ENCODE results near the gene ALKBH5. TPM values are rescaled to one million over a fixed set of nuclear protein-coding genes. Genes with fewer than 3 reads are reported as not detected.

Gene ALKBH5
- total RNA-seq, 1 experiment from 2014 or later = 124 TPM

DNA sequence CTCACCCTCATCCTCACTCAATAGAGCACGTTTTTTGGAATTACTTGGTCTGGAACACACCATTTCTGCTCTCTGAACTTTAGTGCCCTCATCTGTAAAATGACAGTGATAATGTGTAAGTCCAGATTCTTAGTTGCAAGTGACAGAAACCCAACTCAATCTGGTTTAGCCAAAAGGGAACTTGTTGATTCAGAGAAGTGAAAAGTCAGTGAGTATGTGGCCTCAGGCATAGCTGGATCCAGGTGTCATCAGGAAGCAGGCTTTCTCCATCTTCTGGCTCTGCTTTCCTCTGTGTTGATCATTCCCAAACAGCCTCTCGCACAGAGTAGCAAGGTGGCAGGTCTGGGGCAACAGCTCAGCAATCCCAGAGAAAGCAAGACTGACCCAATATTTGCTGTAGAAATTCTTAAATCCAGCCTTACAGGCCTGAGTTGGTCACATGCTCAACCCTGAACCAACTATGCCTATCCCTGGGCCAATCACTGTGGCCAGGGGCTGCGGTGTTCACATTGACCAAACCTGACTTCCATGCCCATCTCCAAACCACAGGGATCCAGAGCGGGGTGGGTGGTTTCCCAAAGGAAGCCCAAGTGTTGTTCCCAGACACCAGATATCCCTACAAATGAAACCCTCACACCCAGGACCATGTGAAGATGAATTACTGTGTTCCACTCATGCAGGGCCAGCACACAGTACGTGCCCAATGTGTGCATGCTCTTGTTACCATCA lies 23.3 kb upstream of the ALKBH5 start:
- Histone ChIP-seq H3K4me1 (ENCODE audit: low read length) (peaks cover 6% of the 10 kb centered on the region), H3K36me3 (ENCODE audit: insufficient read depth, low read length) (no peaks in the 10 kb centered on the region), H4K20me1 (ENCODE audit: insufficient read depth, low read depth, low read length) (no peaks in the 10 kb centered on the region), H3K9ac (ENCODE audit: low read length) (no peak overlapping the region), H3K27ac (ENCODE audit: low read length) (no peak overlapping the region), H3K4me3 (ENCODE audit: low read length) (no peak overlapping the region), H3K4me2 (ENCODE audit: low read depth, low read length, poor library complexity, severe bottlenecking) (no peak overlapping the region), H3K9me2 (replicated peaks; ENCODE audit: insufficient read depth, low read length) (no peaks in the 10 kb centered on the region), H2AFZ (ENCODE audit: low read length) (no peak overlapping the region), H3K9me3 (ENCODE audit: low read length) (no peaks in the 10 kb centered on the region), H3K79me2 (ENCODE audit: low read length) (no peaks in the 10 kb centered on the region), H3K27me3 (ENCODE audit: low read length) (no peaks in the 10 kb centered on the region)
- no peak for DNase-seq

DNA sequence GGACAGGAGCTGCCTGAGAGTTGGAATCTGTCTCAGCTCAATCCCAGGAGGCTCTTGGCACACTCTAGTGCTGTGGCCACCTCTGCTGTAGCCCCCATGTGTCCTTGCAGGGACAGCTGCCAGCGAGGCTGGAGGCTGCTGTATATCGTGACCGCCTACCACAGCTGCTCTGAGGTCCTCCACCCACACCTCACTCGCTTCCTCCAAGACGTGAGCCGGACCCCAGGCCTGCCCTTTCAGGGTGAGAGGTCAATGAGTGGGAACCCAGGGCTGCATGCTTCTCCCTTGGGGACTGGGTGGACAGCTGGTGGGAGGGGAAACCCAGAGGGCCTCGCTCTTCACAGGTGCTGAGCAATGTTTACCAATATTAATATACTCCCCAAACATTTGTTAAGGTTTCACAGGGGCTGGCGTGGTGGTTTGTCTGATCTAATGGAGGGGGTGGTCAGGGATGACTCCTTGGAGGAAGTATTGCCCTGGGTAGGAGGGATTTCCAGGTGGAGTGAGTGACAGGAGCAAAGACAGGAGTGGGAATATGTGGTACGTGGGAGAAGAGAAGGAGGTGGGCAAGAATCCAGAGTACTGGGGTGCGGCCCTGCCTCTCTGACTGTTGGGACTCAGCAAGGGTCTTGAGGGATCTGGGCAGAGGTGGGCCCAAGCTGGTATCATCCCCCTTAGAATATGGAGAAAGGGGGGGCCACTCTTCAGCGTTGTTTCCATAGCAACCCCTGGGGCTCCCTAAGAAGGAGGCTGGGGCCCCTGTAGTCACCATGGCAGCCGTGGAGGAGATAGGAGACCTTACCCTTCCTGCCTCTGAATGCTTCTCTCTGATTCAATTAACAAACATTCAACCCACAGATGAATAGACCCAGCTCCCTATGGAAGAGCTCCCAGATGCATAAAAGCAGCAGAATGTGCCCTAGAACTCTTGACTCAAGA lies 22.2 kb upstream of the ALKBH5 start:
- Histone ChIP-seq H3K9ac (ENCODE audit: low read length) (no peak overlapping the region), H3K27me3 (ENCODE audit: low read length) (no peaks in the 10 kb centered on the region), H3K4me3 (ENCODE audit: low read length) (no peak overlapping the region), H3K4me2 (ENCODE audit: low read depth, low read length, poor library complexity, severe bottlenecking) (no peak overlapping the region), H4K20me1 (ENCODE audit: insufficient read depth, low read depth, low read length) (no peaks in the 10 kb centered on the region), H3K27ac (ENCODE audit: low read length) (no peak overlapping the region), H3K4me1 (ENCODE audit: low read length) (peaks cover 6% of the 10 kb centered on the region), H3K9me2 (replicated peaks; ENCODE audit: insufficient read depth, low read length) (no peaks in the 10 kb centered on the region), H2AFZ (ENCODE audit: low read length) (no peak overlapping the region), H3K36me3 (ENCODE audit: insufficient read depth, low read length) (no peaks in the 10 kb centered on the region), H3K9me3 (ENCODE audit: low read length) (no peaks in the 10 kb centered on the region), H3K79me2 (ENCODE audit: low read length) (no peaks in the 10 kb centered on the region)
- DNase-seq = no peak

DNA sequence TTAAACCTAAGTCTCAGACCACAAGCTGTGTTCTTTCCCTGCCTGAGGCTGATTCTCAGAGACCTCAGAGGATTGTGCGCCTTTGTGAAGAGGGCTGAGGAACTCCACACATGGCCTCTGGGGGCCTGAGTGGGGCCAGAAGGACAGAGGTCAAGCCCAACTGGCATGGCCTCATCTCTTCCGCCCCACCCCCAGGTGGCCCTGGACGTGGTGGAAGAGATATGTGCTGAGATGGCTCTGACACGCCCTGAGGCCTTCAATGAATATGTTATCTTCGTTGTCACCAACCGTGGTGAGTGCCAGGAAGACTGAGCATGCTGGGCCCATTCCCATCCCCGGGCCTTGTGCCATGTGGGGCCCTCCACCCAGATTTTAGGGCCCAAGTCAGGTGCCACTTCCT lies 20.1 kb upstream of the ALKBH5 start:
- no peaks in the 10 kb centered on the region for H3K79me2 ChIP-seq (ENCODE audit: low read length)
- H3K36me3 ChIP-seq (ENCODE audit: insufficient read depth, low read length) = no peaks in the 10 kb centered on the region
- no peak overlapping the region for H3K4me2 ChIP-seq (ENCODE audit: low read depth, low read length, poor library complexity, severe bottlenecking)
- H3K27me3 ChIP-seq (ENCODE audit: low read length) = no peaks in the 10 kb centered on the region
- H3K9ac ChIP-seq (ENCODE audit: low read length) = no peak overlapping the region
- no peak for DNase-seq
- no peak overlapping the region for H3K4me3 ChIP-seq (ENCODE audit: low read length)
- peaks cover 6% of the 10 kb centered on the region; the same call in 1 of the 2 replicates for H3K9me3 ChIP-seq (ENCODE audit: low read length)
- no peak overlapping the region for H2AFZ ChIP-seq (ENCODE audit: low read length)
- H3K4me1 ChIP-seq (ENCODE audit: low read length) = peaks cover 3% of the 10 kb centered on the region
- H3K9me2 ChIP-seq (replicated peaks; ENCODE audit: insufficient read depth, low read length) = no peaks in the 10 kb centered on the region
- no peaks in the 10 kb centered on the region for H4K20me1 ChIP-seq (ENCODE audit: insufficient read depth, low read depth, low read length)
- no peak overlapping the region for H3K27ac ChIP-seq (ENCODE audit: low read length)

DNA sequence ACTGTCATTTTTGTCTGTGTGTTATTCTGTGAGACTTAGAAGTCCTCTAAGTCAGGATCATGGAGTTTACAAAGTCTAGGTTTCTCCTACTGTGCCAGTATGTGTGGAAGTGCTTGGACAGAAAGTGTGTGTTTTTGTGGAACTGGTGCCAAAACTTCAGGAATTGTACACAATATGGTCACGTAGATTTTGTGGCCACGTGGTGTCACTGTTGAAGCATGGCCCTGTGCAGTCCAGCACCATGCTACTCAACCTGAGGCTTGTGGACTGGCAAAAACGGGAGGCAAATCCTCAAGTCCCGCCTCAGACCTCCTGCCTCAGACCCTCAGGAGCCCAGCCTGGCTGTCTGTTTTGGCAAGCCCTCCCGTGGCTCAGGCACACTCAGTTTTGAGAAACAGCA lies 16.7 kb upstream of the ALKBH5 start:
- no peaks in the 10 kb centered on the region for H3K4me1 ChIP-seq (ENCODE audit: low read length)
- no peaks in the 10 kb centered on the region for H3K36me3 ChIP-seq (ENCODE audit: insufficient read depth, low read length)
- H3K9me2 ChIP-seq (replicated peaks; ENCODE audit: insufficient read depth, low read length) = no peaks in the 10 kb centered on the region
- no peak overlapping the region for H3K9ac ChIP-seq (ENCODE audit: low read length)
- DNase-seq = peak; percentile 57
- H3K4me2 ChIP-seq (ENCODE audit: low read depth, low read length, poor library complexity, severe bottlenecking) = no peak overlapping the region
- H3K9me3 ChIP-seq (ENCODE audit: low read length) = peaks cover 6% of the 10 kb centered on the region; the same call in 1 of the 2 replicates
- no peak overlapping the region for H2AFZ ChIP-seq (ENCODE audit: low read length)
- H4K20me1 ChIP-seq (ENCODE audit: insufficient read depth, low read depth, low read length) = no peaks in the 10 kb centered on the region
- no peaks in the 10 kb centered on the region for H3K79me2 ChIP-seq (ENCODE audit: low read length)
- no peak overlapping the region for H3K27ac ChIP-seq (ENCODE audit: low read length)
- no peak overlapping the region for H3K4me3 ChIP-seq (ENCODE audit: low read length)
- no peaks in the 10 kb centered on the region for H3K27me3 ChIP-seq (ENCODE audit: low read length)

DNA sequence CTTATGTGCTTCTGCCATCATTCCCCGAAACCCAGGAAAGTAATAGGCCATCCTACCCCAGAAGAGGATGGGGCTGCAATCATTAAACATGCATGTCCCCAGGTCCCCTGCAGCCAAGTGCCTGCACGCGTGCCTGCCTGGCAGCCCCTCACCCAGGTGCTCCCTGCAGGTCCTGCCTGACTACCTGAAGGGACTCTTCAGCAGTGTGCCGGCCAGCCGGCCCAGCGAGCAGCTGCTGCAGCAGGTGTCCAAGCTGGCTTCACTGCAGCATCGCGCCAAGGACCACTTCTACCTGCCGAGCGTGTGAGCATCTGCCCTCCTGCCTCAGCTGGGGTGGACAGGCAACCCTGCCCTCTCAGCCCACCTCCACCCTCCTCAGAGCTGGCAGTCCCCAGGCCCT lies 16.2 kb upstream of the ALKBH5 start:
- H3K36me3 ChIP-seq (ENCODE audit: insufficient read depth, low read length) = no peaks in the 10 kb centered on the region
- H3K4me1 ChIP-seq (ENCODE audit: low read length) = no peaks in the 10 kb centered on the region
- H2AFZ ChIP-seq (ENCODE audit: low read length) = no peak overlapping the region
- H3K9me2 ChIP-seq (replicated peaks; ENCODE audit: insufficient read depth, low read length) = no peaks in the 10 kb centered on the region
- H3K4me2 ChIP-seq (ENCODE audit: low read depth, low read length, poor library complexity, severe bottlenecking) = no peak overlapping the region
- no peaks in the 10 kb centered on the region for H3K79me2 ChIP-seq (ENCODE audit: low read length)
- peaks cover 6% of the 10 kb centered on the region; the same call in 1 of the 2 replicates for H3K9me3 ChIP-seq (ENCODE audit: low read length)
- DNase-seq = no peak
- no peaks in the 10 kb centered on the region for H3K27me3 ChIP-seq (ENCODE audit: low read length)
- H3K9ac ChIP-seq (ENCODE audit: low read length) = no peak overlapping the region
- no peaks in the 10 kb centered on the region for H4K20me1 ChIP-seq (ENCODE audit: insufficient read depth, low read depth, low read length)
- H3K27ac ChIP-seq (ENCODE audit: low read length) = no peak overlapping the region
- H3K4me3 ChIP-seq (ENCODE audit: low read length) = no peak overlapping the region

DNA sequence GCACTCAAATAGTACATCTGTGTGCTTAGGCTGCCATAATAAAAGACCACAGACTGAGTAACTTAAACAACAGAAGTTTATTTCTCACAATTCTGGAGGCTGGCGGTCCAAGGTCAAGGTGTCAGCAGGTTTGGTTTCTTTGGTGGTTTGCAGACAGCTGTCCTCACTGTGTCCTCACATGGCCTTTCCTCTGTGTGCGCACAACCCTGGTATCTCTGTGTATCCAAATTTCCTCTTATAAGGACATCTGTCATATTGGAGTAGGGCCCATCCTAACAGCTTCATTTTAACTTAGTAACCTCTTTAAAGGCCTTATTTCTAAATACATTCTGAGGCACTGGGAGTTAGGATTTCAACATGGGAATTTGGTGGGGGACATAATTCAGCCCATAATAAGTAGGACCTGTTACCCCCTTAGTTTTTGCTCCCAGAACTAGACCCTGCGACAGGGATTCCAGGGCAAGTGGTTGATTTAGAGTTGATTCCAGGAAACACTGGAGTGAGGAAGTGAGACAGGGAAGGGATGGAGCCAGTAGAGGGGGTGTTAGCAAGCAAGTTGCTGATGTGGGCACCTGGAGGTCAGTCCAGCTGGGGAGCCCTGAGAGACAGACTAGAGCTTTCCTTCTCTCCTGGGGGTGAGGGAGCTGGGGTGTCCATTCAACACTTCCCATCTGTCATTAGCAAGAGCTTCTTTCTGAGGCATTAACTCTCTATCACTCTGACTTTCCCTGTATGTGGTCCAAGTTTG lies 10.9 kb upstream of the ALKBH5 start:
- Histone ChIP-seq H3K4me2 (ENCODE audit: low read depth, low read length, poor library complexity, severe bottlenecking) (no peak overlapping the region), H3K9ac (ENCODE audit: low read length) (no peak overlapping the region), H3K27me3 (ENCODE audit: low read length) (no peaks in the 10 kb centered on the region), H3K4me3 (ENCODE audit: low read length) (no peak overlapping the region), H3K79me2 (ENCODE audit: low read length) (no peaks in the 10 kb centered on the region), H3K4me1 (ENCODE audit: low read length) (peaks cover 6% of the 10 kb centered on the region; the same call in 1 of the 2 replicates), H4K20me1 (ENCODE audit: insufficient read depth, low read depth, low read length) (no peaks in the 10 kb centered on the region), H3K27ac (ENCODE audit: low read length) (no peak overlapping the region), H3K36me3 (ENCODE audit: insufficient read depth, low read length) (no peaks in the 10 kb centered on the region), H3K9me2 (replicated peaks; ENCODE audit: insufficient read depth, low read length) (no peaks in the 10 kb centered on the region), H2AFZ (ENCODE audit: low read length) (no peak overlapping the region), H3K9me3 (ENCODE audit: low read length) (no peaks in the 10 kb centered on the region)
- no peak for DNase-seq

DNA sequence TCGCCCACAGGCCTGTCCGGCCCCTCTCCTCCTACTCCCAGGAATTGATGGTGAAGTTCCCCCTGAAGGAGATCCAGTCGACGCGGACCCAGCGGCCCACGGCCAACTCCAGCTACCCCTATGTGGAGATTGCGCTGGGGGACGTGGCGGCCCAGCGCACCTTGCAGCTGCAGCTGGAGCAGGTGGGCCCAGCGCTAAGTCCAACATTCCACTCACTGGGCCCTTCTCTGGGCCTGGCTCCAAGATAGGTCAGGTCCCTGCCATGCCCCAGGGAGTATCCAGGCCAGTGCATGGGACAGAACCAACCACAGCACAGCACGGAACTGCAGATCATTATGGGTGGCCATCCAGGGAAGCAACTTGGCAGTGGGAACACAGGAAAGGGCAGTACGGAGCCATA lies 9.9 kb upstream of the ALKBH5 start:
- Histone ChIP-seq H2AFZ (ENCODE audit: low read length) (no peak overlapping the region), H3K27me3 (ENCODE audit: low read length) (no peaks in the 10 kb centered on the region), H3K36me3 (ENCODE audit: insufficient read depth, low read length) (no peaks in the 10 kb centered on the region)

DNA sequence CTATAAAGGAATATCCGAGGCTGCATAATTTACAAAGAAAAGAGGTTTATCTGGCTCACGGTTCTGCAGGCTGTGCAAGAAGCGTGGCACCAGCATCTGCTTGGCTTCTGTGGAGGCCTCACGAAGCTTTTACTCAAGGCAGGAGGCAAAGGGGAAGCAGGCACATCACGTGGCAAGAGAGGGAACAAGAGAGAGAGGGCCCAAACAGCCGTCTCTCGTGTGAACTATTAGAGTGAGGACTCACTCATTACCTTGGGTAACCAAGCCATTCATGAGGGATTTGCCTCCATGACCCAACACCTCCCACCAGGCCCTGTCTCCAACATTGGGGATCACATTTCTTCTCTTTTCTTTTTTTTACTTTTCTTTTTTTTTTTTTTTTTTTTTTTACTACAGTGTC lies 7.5 kb upstream of the ALKBH5 start:
- peak; percentile 61 for DNase-seq
- H3K4me2 ChIP-seq (ENCODE audit: low read depth, low read length, poor library complexity, severe bottlenecking) = no peak overlapping the region
- H2AFZ ChIP-seq (ENCODE audit: low read length) = peak overlapping the region; percentile 39

More for the DNA sequence above, 9.9 kb upstream of the ALKBH5 start:
- Histone ChIP-seq H3K27ac (ENCODE audit: low read length) (no peak overlapping the region), H3K9ac (ENCODE audit: low read length) (no peak overlapping the region), H3K9me2 (replicated peaks; ENCODE audit: insufficient read depth, low read length) (no peaks in the 10 kb centered on the region), H3K4me2 (ENCODE audit: low read depth, low read length, poor library complexity, severe bottlenecking) (no peak overlapping the region), H3K9me3 (ENCODE audit: low read length) (no peaks in the 10 kb centered on the region), H3K4me1 (ENCODE audit: low read length) (peaks cover 6% of the 10 kb centered on the region; the same call in 1 of the 2 replicates), H4K20me1 (ENCODE audit: insufficient read depth, low read depth, low read length) (no peaks in the 10 kb centered on the region), H3K79me2 (ENCODE audit: low read length) (no peaks in the 10 kb centered on the region), H3K4me3 (ENCODE audit: low read length) (no peak overlapping the region)
- no peak for DNase-seq

More for the DNA sequence above, 7.5 kb upstream of the ALKBH5 start:
- Histone ChIP-seq H3K36me3 (ENCODE audit: insufficient read depth, low read length) (no peaks in the 10 kb centered on the region), H3K9me2 (replicated peaks; ENCODE audit: insufficient read depth, low read length) (no peaks in the 10 kb centered on the region), H3K9ac (ENCODE audit: low read length) (no peak overlapping the region), H3K4me3 (ENCODE audit: low read length) (no peak overlapping the region), H3K4me1 (ENCODE audit: low read length) (peaks cover 6% of the 10 kb centered on the region; the same call in 1 of the 2 replicates), H3K79me2 (ENCODE audit: low read length) (no peaks in the 10 kb centered on the region), H3K27me3 (ENCODE audit: low read length) (no peaks in the 10 kb centered on the region), H3K9me3 (ENCODE audit: low read length) (no peaks in the 10 kb centered on the region), H3K27ac (ENCODE audit: low read length) (no peak overlapping the region), H4K20me1 (ENCODE audit: insufficient read depth, low read depth, low read length) (no peaks in the 10 kb centered on the region)

Measured in Karpas-422 (cell line).